ENCODE results near the gene MICAL2. TPM values are rescaled to one million over a fixed set of nuclear protein-coding genes. Genes with fewer than 3 reads are reported as not detected.

MICAL2 gene
- total and polyA plus RNA-seq, 2 of the 13 experiments (the other 11 are each of a cell fraction or from before 2014, with no cell fraction given): 0.78 to 1.1 TPM

- no peaks in the 10 kb centered on the region for H3K9me3 ChIP-seq (ENCODE audit: low read length)
- H3K9ac ChIP-seq (ENCODE audit: insufficient read depth, low read depth, low read length): no peak overlapping the region
- H3K4me3 ChIP-seq (replicated peaks in 1 of 3; ENCODE audit: insufficient read depth in 1 of 3, low read depth in 2 of 3, low read length in 3 of 3): no peak overlapping the region
- no peak for FAIRE-seq
- no peaks in the 10 kb centered on the region for H3K79me2 ChIP-seq (ENCODE audit: insufficient read depth, low read length)
- H3K4me1 ChIP-seq (ENCODE audit: insufficient read depth, low read length): peaks cover 20% of the 10 kb centered on the region
- POLR2A ChIA-PET: no interaction called here
- no peak overlapping the region for H3K27ac ChIP-seq (ENCODE audit: extremely low read length, insufficient read depth, low read length)
- no peak overlapping the region for H2AFZ ChIP-seq (ENCODE audit: low read length)
- CTCF ChIA-PET (ENCODE audit: low intra/inter-chr PET ratio, low total read pairs): no interaction called here
- H3K27me3 ChIP-seq (ENCODE audit: control insufficient read depth in 1 of 2, insufficient read depth in 2 of 2, low read length in 2 of 2): no peaks in the 10 kb centered on the region
- intact Hi-C loops (cut with micrococcal nuclease; ENCODE audit: unreplicated experiment) (no loop called here), in situ Hi-C loops (cut with HindIII; ENCODE audit: extremely low pct_ligation_motif_present, low pct_unique_long_range_greater_than_20kb) (no loop called here)
- WGBS (ENCODE audit: low lambda C conversion rate): 67% methylated on average over 6 of the region's 6 CpGs
- no TSS peak for BruUV-seq (replicated peaks)
- ATAC-seq: no peak
- H4K20me1 ChIP-seq (ENCODE audit: insufficient read depth, low read length): no peaks in the 10 kb centered on the region
- DNase-seq (ENCODE audit: low spot score): no peak
- H3K36me3 ChIP-seq (replicated peaks in 1 of 2; ENCODE audit: control insufficient read depth in 1 of 2, insufficient read depth in 2 of 2, low read length in 2 of 2): no peaks in the 10 kb centered on the region
- no peak overlapping the region for H3K4me2 ChIP-seq (ENCODE audit: low read depth, low read length)
- no peak for TF ChIP-seq RARG (CRISPR knock-in tag; IDR thresholded peaks at IDR 0.05; ENCODE audit: low read depth)
- TF ChIP-seq ZNF224 (CRISPR knock-in tag; IDR thresholded peaks at IDR 0.05): no peak
- TF ChIP-seq, protein P1, sequence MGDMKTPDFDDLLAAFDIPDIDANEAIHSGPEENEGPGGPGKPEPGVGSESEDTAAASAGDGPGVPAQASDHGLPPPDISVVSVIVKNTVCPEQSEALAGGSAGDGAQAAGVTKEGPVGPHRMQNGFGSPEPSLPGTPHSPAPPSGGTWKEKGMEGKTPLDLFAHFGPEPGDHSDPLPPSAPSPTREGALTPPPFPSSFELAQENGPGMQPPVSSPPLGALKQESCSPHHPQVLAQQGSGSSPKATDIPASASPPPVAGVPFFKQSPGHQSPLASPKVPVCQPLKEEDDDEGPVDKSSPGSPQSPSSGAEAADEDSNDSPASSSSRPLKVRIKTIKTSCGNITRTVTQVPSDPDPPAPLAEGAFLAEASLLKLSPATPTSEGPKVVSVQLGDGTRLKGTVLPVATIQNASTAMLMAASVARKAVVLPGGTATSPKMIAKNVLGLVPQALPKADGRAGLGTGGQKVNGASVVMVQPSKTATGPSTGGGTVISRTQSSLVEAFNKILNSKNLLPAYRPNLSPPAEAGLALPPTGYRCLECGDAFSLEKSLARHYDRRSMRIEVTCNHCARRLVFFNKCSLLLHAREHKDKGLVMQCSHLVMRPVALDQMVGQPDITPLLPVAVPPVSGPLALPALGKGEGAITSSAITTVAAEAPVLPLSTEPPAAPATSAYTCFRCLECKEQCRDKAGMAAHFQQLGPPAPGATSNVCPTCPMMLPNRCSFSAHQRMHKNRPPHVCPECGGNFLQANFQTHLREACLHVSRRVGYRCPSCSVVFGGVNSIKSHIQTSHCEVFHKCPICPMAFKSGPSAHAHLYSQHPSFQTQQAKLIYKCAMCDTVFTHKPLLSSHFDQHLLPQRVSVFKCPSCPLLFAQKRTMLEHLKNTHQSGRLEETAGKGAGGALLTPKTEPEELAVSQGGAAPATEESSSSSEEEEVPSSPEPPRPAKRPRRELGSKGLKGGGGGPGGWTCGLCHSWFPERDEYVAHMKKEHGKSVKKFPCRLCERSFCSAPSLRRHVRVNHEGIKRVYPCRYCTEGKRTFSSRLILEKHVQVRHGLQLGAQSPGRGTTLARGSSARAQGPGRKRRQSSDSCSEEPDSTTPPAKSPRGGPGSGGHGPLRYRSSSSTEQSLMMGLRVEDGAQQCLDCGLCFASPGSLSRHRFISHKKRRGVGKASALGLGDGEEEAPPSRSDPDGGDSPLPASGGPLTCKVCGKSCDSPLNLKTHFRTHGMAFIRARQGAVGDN (CRISPR knock-in tag; IDR thresholded peaks at IDR 0.05): no peak
- no peak for TF ChIP-seq TOE1 (CRISPR knock-in tag; IDR thresholded peaks at IDR 0.05)
- TF ChIP-seq SRY (CRISPR knock-in tag; IDR thresholded peaks at IDR 0.05): no peak
- TF ChIP-seq ZNF367 (CRISPR knock-in tag; IDR thresholded peaks at IDR 0.05; ENCODE audit: borderline replicate concordance): no peak
- no peak for TF ChIP-seq ZNF280D (CRISPR knock-in tag; IDR thresholded peaks at IDR 0.05)
- no peak for TF ChIP-seq ZNF407 (CRISPR knock-in tag; IDR thresholded peaks at IDR 0.05; ENCODE audit: not compliant biosample characterization)
- no peak for TF ChIP-seq ZNF816 (CRISPR knock-in tag; IDR thresholded peaks at IDR 0.05; ENCODE audit: borderline replicate concordance)
Measured at GRCh38 chr11:12243486-12243885, 133.1 kb downstream of the MICAL2 start.
